ENCODE data around the gene KCND1.

KCND1 gene

DNA sequence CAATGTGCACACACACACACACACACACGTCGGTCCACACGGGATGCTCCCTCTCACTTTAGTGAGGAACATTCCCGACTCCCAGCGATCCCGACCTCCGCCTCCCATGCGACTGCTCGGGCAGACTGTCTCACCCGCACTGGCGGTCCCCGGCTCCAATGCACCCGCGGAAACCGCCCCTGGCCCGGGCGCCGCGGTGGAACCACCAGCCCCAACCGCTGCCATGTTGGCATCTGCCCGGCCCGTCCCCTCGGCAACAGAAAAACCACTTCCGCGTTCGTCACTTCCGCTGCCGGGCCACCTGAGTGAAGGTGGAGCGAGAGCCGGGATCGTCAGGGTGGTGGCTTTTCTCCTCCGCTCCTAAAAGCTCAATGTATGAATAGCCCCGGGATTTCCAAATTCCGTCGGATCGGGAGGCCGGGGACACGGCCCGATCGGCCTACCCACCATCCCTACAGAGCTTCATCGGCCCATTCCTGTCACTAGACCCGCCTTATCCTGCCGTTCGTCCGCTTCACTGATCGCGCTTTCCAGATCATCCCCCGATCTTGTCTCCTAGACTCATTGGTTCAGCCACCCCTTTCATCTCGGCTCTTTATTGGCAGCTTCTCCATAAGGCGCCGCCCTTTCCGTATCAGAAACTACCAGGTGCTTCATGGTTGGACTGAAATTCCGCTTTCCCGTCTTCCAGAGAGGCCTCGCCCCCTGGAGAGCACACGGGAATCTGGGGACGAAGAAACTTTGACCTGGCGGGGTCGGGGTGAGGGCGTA lies 60.0 kb downstream of the KCND1 start, which contains the start of gene SLC35A2:
SLC35A2 (minus strand) TSS at position 235 of the 771 bp plus-strand sequence; CDS start at position 225, 10 bp downstream.
- DNase-seq (ENCODE audit: low spot score): peak; percentile 75

Data from hepatic stellate cell (primary cell).